GM18861 (cell line): Measurements from ENCODE around the gene LINC00305.

Source experiments
- ATAC-seq: cut with Tn5 transposase; IDR thresholded peaks from one replicate; pipeline ENCODE4 v1.9.1; 2021; ENCODE audit not compliant: unreplicated experiment

LINC00305 gene

DNA sequence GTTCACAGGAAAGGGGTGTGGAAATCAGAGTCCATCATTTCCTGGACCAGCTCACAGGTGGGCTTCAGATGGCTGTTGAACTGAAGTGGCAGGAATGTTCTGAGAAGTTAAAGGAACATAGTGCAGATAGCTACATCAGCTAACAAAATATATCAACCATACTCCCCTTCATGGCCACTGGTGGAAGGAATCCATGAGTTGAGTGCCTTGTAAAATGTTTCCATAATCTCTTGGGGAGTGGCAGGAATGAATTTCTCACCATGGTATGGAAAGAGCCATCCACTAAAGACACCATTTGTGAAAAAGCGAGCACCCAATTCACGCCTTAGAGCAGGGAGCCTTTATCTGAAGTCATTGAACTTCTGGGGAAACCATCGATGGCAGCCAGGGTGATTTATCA lies at the start of gene LINC00305:
Gene LINC00305, minus strand, starts transcription at position 101 of the 400 bp plus-strand sequence.
- no peak for ATAC-seq

DNA sequence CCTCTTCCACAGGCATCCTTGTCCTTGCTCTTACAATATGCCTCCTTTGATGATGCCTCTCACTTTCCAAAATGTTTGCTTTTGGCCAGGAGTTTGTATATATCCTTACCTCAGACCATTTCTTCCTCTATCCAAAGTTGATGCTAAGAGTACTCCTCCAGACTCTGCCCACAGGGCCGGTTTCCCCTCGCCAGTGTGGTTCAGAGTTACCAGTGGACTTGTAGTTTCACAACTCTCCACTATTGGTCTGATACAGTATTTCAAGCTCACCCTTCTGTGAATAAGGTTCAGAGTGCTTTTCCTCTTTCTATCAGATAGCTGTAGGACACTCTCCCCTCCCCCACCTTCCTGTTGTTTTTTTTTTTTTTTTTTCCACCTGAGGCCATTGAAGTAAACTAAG lies 42.2 kb upstream of the LINC00305 start:
- no peak for ATAC-seq

- ATAC-seq: no peak
These were observed 37.1 kb upstream of the LINC00305 start for GRCh38 chr18:64185987-64186386.

DNA sequence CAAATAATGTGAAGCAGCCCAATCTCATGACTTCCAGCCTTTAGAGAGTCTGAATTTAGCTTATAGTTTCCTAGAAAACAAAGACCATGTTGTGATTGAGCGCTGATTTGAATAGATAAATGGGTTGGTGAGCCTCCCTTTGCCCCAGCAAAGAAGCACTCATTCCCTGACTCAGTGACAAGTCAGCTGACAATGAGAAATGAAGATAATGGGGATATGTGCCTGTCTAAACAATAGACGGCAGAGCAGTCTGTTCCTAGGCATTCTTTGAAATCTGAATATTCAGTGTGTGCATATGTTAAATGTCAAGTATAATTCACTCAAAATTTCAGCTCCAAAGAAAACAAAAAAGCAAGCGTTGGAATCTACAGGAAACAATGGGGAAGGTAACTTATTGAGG lies 34.8 kb upstream of the LINC00305 start:
- ATAC-seq: no peak

DNA sequence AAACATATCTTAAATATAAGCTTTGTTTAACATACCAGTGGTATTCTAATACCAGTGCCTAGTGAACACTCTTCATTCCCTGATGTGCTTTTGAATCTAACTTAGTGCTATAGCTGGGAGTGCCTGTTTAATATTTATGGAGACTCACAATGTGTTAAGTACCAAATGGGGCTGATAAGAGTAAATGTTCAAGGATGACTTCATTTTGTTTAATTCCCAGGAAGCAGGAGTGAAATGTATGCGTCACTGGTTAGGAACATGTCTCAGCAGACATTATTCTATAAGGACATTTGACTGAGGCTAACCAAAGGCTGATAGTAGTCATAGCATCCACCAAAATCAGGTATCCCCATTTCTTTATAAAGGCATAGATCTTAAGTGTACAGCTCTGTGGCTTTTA lies 31.7 kb upstream of the LINC00305 start:
- no peak for ATAC-seq

DNA sequence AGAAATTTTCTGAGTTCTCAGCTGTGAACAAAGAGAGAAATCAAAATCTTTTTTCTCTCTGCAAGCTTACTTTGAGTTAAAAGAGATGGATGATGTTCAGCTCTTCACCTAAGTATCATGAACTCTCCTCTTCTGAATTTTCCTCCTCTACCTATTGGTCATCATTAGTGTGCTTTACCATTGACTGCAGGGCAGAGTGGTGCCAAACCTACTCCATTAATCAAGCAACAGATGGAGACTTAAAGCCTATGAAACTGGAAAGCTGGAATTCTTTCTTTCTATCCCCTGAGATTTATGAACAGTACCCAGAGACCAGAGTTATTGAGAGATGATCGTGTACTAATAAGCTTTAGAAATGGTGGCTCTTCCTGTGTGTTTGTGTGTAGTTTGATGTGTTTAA lies 31.3 kb upstream of the LINC00305 start:
- ATAC-seq: no peak

GRCh38 chr18:64179556-64180080 lies 30.7 kb upstream of the LINC00305 start:
- ATAC-seq: no peak

GRCh38 chr18:64178860-64179259 lies 30.0 kb upstream of the LINC00305 start:
- no peak for ATAC-seq

- ATAC-seq: no peak
These were observed 26.5 kb upstream of the LINC00305 start for GRCh38 chr18:64175432-64175831.

GRCh38 chr18:64171576-64171975 lies 22.7 kb upstream of the LINC00305 start:
- no peak for ATAC-seq

DNA sequence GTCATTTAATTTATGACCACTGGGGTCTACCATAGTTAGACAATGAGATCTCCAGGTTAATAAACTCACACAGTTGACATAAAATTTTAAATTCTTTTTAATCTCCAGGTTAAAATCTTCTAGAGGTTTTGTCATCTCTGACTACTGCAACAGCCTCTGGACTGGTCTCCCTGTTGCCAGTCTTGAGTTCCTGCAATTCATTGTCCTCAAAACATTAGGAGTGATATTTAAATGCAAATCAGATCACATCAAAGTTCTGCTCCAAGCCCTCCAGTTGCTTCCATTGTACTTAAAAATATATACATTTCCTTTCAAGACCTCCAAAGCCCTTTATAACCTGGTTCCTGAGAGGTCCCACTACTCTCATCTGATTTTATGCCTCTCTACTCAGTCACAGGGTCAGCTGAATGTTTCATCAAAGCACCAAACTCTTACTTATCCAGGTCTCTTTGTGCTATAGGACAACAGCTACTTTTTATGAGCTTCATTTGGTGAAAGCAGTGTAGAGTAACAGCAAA lies 18.6 kb upstream of the LINC00305 start:
- no peak for ATAC-seq

DNA sequence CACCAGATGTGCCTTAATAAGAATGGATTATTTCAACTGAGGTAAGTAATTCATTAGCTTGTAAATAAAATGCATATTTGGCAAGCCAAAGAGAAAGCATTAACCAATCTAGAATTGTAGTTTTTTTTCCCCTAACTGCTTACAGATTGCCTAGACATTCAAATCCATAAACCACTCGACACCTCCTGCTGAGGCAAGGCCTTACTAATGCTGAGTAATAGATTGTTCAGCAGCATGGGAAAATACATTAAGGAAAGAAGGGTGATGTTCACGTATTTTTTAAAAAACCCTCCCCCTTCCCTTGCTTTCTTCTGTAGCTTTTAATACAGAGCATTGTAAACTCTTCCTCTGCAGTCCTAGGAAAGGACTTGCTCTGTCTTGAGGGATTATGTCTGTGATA lies 17.0 kb upstream of the LINC00305 start:
- no peak for ATAC-seq

DNA sequence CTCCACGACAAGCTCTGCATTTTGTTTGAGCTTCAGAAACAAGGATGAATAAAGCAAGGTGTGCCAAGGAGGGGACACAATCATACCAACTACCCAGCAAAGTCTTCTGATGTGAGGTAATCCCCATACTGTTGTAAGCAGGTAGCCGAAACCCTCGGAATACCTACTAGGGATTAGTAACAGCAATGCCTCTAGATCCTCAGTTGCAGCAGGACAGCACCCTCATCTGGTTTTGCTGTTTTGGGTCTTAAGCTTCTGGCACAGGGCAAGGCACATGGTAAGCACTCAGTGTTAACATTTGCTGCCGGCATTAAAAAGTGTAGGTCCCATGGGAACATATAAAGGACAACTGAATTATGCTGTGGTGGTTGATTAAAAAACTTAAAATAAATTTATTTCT lies 16.0 kb upstream of the LINC00305 start:
- no peak for ATAC-seq

DNA sequence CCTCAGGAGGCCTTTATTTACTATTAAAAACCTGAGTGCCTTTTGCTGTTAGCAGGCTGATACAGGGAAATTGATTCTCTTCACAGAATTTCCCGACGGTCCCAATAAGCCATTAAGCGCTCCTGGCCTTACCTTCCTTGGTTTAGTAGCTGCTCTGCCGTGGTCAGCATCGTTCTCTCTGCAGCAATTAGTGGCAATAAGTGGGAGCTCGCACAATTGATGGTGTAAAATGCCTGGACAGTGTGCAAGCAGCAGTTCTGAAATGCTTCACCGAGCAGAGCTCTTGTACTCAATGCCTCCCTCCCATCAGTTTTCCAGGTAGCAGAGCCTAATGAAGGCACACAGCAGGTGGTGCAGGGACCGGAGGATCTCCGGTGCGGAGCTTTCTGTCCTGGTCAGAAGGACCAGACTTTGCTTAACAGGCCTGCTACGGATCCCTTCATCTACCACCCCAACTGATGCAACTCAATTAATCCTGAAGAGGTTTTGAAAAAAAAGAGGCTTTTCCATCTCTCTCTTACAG lies 1.1 kb upstream of the LINC00305 start:
- no peak for ATAC-seq

DNA sequence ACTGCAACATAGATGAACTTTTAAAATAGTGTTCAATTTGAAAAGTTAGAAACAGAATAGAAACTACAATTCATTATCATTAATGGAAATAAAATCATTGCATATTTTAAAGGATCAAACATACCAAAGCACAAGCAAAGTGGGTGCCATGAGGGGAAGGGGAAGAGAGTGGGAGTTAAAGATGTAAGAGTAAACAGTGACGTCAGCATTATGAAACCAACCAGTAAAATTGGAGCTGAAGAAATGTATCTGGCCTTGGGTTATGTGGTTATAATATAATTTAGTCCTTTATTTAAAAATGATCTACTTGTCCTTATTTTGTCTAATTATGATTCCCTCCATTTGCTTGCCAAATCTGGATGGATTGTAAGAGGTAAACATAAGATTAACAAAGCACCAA lies 6.0 kb downstream of the LINC00305 start:
- no peak for ATAC-seq

DNA sequence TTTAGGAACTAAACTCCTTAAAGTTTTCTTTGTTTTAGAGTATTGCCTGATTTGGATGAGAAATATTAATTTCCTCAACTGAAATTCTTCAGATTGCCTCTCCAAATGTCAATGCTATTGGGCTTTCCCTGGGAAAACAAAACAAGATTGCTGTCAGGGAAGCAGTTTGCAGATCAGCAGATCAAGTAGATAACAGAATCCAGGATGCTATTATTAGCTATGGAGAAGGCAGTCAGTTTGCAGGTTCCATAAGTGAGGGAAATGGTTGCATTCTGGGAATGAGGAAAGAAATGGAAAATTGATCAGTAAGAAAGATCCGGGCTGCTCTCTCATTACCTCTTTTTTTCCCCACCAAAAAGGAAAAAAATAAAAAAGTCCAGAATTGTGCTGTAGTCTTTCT lies 11.0 kb downstream of the LINC00305 start:
- ATAC-seq: no peak

- ATAC-seq: no peak
These were observed 14.7 kb downstream of the LINC00305 start for GRCh38 chr18:64134044-64134747.

- no peak for ATAC-seq
These were observed 16.0 kb downstream of the LINC00305 start for GRCh38 chr18:64132871-64133270.

GRCh38 chr18:64131314-64131713 lies 17.6 kb downstream of the LINC00305 start:
- no peak for ATAC-seq

DNA sequence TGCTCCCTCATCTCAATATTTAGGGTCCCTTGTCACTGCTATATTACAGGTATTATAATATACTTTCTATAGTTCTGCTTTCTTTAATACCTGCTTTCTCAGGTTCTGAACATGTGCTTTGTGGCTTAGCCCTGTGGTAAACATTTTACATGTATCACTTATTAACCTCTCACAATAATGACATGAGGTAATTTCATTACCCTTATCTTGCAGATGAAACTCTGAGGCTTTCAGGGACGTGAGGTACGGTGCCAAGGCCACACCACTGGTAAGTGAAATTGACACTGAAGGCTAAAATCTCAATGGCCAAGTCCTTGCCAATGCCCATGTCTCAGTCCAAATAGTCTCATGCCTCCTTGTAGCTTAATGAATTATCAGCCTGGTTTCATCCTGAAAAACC lies 21.7 kb downstream of the LINC00305 start:
- ATAC-seq: peak; percentile 46

GRCh38 chr18:64119916-64120315 lies 29.0 kb downstream of the LINC00305 start:
- no peak for ATAC-seq

DNA sequence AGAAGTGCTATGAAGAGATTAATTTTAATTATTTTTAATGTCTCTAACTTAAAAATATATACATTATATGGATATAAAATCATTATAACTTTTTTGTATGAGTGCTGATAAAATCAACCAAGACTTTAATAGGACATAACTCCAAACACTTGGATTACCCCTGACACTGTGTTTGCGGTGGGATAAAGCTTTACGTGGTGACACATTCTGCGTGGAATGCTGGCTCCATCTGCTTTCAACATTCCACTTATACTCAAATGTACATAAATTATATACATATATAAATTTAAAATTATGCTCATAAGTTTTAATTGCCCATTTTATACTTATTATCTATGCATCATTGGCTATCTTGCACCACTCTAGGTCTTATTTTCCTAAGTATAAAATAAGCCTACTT lies 30.5 kb downstream of the LINC00305 start:
- ATAC-seq: no peak
